A673 (cell line): ENCODE results near the gene BTN3A1.
"Not testable (repeated sequence)": the region's sequence is repeated elsewhere in the genome, so short reads cannot be mapped to it uniquely, and the experiment has no call there.

Experiments
- EZH2 ChIP-seq: fragments of 200-600 bp; sonication (generic); IDR thresholded peaks from 2 replicates; pipeline ENCODE4 v1.6.1; 2017; ENCODE audit warnings: borderline replicate concordance, low read depth, mild to moderate bottlenecking, mixed read lengths, antibody characterized with exemption, low read length; ENCODE audit not compliant: poor library complexity, severe bottlenecking
- TF ChIP-seq, protein P1 (sequence below): fragments of 300-800, 200-600 bp; sonication (generic); conservative IDR thresholded peaks from 2 replicates; pipeline ENCODE4 v1.5.1; 2017; ENCODE audit warnings: low read depth, mild to moderate bottlenecking, antibody characterized with exemption, low read length, moderate library complexity, mixed read lengths

DNA sequence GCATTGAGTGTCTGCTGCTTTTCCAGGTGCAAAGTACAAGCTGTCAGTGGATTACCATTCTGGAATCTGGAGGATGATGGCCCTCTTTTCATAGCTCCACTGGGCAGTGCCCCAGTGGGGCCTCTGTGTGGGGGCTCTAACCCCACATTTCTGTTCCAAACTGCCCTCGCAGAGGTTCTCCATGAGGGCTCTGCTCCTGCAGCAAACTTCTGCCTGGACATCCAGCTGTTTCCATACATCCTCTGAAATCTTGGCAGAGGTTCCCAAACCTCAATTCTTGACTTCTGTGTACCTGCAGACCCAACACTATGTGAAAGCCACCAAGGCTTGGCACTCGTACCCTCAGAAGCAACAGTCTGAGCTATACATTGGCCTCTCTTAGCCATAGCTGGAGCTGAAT lies 16.0 kb downstream of the BTN3A1 start:
- TF ChIP-seq EZH2, result not testable (repeated sequence)
- TF ChIP-seq, protein P1, sequence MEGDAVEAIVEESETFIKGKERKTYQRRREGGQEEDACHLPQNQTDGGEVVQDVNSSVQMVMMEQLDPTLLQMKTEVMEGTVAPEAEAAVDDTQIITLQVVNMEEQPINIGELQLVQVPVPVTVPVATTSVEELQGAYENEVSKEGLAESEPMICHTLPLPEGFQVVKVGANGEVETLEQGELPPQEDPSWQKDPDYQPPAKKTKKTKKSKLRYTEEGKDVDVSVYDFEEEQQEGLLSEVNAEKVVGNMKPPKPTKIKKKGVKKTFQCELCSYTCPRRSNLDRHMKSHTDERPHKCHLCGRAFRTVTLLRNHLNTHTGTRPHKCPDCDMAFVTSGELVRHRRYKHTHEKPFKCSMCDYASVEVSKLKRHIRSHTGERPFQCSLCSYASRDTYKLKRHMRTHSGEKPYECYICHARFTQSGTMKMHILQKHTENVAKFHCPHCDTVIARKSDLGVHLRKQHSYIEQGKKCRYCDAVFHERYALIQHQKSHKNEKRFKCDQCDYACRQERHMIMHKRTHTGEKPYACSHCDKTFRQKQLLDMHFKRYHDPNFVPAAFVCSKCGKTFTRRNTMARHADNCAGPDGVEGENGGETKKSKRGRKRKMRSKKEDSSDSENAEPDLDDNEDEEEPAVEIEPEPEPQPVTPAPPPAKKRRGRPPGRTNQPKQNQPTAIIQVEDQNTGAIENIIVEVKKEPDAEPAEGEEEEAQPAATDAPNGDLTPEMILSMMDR, result not testable (repeated sequence)
